Endothelial cell (in vitro differentiated cells): ENCODE data around the gene TTL. TPM values are rescaled to one million over a fixed set of nuclear protein-coding genes. Genes with fewer than 3 reads are reported as not detected.

Experiments used
- DNase-seq: peaks from one replicate; pipeline ENCODE4 v3.0.0; 2021; ENCODE audit warnings: low spot score
- H3K27ac Mint-ChIP-seq: one replicate; pipeline ENCODE4 v1.8.0; 2021; ENCODE audit warnings: mixed read lengths, inconsistent platforms; ENCODE audit not compliant: unreplicated experiment
- H3K27me3 Mint-ChIP-seq: one replicate; pipeline ENCODE4 v1.8.0; 2021; ENCODE audit warnings: mild to moderate bottlenecking, moderate library complexity, mixed read lengths, inconsistent platforms; ENCODE audit not compliant: unreplicated experiment
- H3K36me3 Mint-ChIP-seq: one replicate; pipeline ENCODE4 v1.8.0; 2021; ENCODE audit warnings: mild to moderate bottlenecking, low read depth, mixed read lengths, inconsistent platforms; ENCODE audit not compliant: unreplicated experiment
- H3K4me1 Mint-ChIP-seq: one replicate; pipeline ENCODE4 v1.8.0; 2021; ENCODE audit warnings: mild to moderate bottlenecking, mixed read lengths, inconsistent platforms; ENCODE audit not compliant: unreplicated experiment
- H3K4me3 Mint-ChIP-seq: one replicate; pipeline ENCODE4 v1.8.0; 2021; ENCODE audit warnings: mild to moderate bottlenecking, mixed read lengths, inconsistent platforms; ENCODE audit not compliant: unreplicated experiment
- H3K9me3 Mint-ChIP-seq: one replicate; pipeline ENCODE4 v1.8.0; 2021; ENCODE audit warnings: mixed read lengths, inconsistent platforms; ENCODE audit not compliant: unreplicated experiment
- CTCF ChIP-seq: fragments of 200-600 bp; sonication (generic); IDR thresholded peaks from one replicate; pipeline ENCODE4 v1.5.0; 2021; ENCODE audit warnings: antibody characterized with exemption; ENCODE audit not compliant: unreplicated experiment
- total RNA-seq: library from RNA; stranded (reverse); fragmentation: NEBNext Ultra II Directional; extraction: Animal tissue kit (Norgen Biotek cat#: 25700); gene quantifications from one replicate; pipeline ENCODE4 v1.2.1, GENCODE V29; 2021; ENCODE audit not compliant: unreplicated experiment

The TTL gene
- total RNA-seq, 1 donor from 2014 or later: 89.9 TPM

DNA sequence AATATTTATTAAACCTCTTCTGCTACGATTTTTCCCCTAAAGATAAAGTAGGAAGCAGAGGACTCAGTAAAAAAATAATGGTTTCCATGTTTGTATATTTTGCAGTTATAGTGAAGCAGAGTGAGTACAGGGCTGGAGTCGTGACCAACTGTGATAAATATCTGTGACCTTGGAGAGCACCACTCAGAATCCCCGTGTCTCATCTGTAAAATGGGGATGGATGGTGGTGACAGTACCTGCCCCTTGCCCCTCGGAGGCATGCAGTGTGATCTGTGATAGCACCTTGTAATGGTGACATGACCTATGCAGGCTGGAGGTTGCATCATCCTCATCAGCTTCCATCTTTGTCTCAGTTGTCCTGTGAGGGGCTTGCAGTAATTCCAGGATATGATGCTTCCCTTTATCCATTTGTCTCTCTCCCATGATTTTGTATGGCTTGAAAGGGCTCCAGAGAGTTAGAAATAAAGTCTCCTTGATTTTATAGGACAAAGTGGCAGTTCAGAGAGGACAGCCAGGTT is 5.5 kb downstream of the TTL start:
- Mint-ChIP-seq H3K27ac (no peak overlapping the region), H3K4me3 (peak overlapping the region; percentile 39), H3K36me3 (peaks cover 8% of the 10 kb centered on the region), H3K9me3 (no peaks in the 10 kb centered on the region), H3K4me1 (peaks cover 26% of the 10 kb centered on the region), H3K27me3 (no peaks in the 10 kb centered on the region)
- no peak for DNase-seq
- TF ChIP-seq CTCF: no peak

DNA sequence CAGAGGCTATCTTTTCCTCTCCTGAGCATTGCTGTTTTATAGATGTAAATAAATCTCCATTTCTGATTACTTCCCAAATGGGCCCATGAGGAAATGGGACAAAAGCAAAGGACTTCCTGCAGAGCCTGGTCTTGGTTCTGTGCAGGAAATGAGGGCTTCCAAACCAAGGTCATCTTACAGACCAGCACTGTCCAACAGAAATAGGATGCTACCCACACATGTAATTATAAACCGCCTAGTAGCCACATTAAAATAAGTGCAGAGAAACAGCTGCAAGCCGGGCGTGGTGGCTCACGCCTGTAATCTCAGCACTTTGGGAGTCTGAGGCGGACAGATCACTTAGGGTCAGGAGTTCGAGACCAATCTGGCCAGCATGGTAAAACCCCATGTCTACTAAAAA is 6.2 kb downstream of the TTL start:
- peaks cover 22% of the 10 kb centered on the region for H3K4me1 Mint-ChIP-seq
- H3K9me3 Mint-ChIP-seq: no peaks in the 10 kb centered on the region
- no peak for TF ChIP-seq CTCF
- peak overlapping the region; percentile 39 for H3K4me3 Mint-ChIP-seq
- no peaks in the 10 kb centered on the region for H3K27me3 Mint-ChIP-seq
- H3K27ac Mint-ChIP-seq: no peak overlapping the region
- no peak for DNase-seq
- peaks cover 8% of the 10 kb centered on the region for H3K36me3 Mint-ChIP-seq

DNA sequence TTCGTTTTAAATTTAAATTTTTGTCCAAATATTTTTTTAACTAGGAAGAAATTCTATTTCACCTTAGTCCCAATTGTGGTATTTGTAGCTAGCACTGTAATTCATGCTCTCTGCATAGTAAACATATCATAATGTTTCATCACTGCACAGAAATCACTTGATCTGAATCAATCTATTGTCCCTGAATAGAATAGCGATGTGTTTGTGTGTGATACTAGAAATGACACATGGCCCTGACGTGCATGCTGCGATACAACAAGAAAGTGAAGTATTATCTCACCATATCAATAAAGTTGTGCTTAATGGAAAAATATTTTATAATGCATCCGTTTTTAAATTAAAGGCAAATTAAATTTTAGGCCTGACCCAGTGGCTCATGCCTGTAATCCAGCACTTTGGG is 10.0 kb downstream of the TTL start:
- DNase-seq: no peak
- Mint-ChIP-seq H3K4me3 (no peak overlapping the region), H3K27me3 (no peaks in the 10 kb centered on the region), H3K27ac (no peak overlapping the region), H3K4me1 (peaks cover 8% of the 10 kb centered on the region), H3K9me3 (no peaks in the 10 kb centered on the region), H3K36me3 (peaks cover 7% of the 10 kb centered on the region)
- no peak for TF ChIP-seq CTCF

DNA sequence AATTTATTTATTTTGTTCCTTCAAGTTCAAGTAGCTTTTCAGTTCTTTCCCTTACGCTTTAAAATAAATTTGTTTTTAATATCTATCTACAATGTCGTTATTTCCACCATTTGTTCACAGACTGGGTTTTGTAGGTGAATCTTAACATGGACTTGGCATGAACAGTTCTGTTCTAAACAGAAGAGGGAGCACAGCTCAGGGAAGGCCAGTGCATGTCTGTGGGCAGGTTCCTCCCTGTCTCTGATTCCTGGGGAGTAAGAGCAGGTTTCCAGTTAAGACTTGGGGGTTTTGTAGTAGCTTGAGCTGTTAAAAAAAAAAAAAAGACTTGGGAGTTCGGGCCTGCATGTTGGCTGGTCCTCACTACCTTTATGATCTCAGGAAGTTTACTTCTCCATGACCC is 11.1 kb downstream of the TTL start:
- TF ChIP-seq CTCF: no peak
- no peak overlapping the region for H3K27ac Mint-ChIP-seq
- H3K9me3 Mint-ChIP-seq: no peaks in the 10 kb centered on the region
- no peak overlapping the region for H3K4me3 Mint-ChIP-seq
- H3K4me1 Mint-ChIP-seq: peaks cover 3% of the 10 kb centered on the region
- H3K27me3 Mint-ChIP-seq: no peaks in the 10 kb centered on the region
- peaks cover 12% of the 10 kb centered on the region for H3K36me3 Mint-ChIP-seq
- no peak for DNase-seq

DNA sequence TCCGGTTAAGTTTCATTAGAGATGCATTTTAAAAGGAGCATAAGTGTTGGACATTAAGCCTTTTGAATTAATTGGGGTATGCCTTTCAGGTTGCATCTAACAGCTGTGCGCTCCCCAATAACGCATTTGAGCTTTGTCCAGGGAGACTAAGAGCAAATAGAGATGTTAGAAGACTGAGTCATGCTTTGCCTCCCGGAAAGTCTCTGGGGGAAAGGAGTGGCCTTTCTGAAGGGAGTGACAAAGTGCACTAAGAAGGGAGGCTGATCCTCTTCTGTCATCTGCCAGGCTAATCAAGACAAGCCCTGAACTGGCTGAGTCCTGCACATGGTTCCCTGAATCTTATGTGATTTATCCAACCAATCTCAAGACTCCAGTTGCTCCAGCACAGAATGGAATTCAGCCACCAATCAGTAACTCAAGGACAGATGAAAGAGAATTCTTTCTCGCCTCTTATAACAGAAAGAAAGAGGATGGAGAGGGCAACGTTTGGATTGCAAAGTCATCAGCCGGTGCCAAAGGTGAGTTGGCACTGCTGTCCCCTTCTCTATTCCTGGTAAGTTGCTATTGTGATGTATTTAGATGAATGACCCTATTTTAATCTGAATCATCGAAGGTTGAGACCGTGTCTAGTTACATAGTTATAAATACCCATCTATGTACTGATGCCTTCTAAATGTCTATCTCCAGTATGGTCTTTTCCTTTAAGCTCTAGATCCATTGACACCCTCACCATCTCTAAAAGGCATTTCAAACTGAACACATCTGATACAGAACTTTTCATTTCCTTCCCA is 12.1 kb downstream of the TTL start:
- no peak for TF ChIP-seq CTCF
- Mint-ChIP-seq H3K4me3 (no peak overlapping the region), H3K27me3 (no peaks in the 10 kb centered on the region), H3K27ac (no peak overlapping the region), H3K9me3 (no peaks in the 10 kb centered on the region), H3K36me3 (peaks cover 12% of the 10 kb centered on the region), H3K4me1 (no peaks in the 10 kb centered on the region)
- DNase-seq: no peak
